Muscle layer of duodenum (tissue), 2 donors: Measurements from ENCODE around the gene RBM10.

ENCODE experiments used
- H3K27ac ChIP-seq: one replicate; pipeline ENCODE4 v1.7.0; 2013; ENCODE audit warnings: mild to moderate bottlenecking, low read length
- H3K27me3 ChIP-seq: one replicate; pipeline ENCODE4 v1.7.0; 2013; ENCODE audit warnings: low read depth, mild to moderate bottlenecking, control low read depth, low read length
- H3K36me3 ChIP-seq, 2 donors: one replicate each; pipeline ENCODE4 v1.7.0; 2013; ENCODE audit warnings: low read length in 2 of 2, control low read depth in 1 of 2, mild to moderate bottlenecking in 1 of 2; ENCODE audit not compliant: insufficient read depth in 2 of 2, control insufficient read depth in 1 of 2
- H3K4me1 ChIP-seq, 2 donors: one replicate each; pipeline ENCODE4 v1.7.0; 2013; ENCODE audit warnings: low read length in 2 of 2, mild to moderate bottlenecking in 2 of 2, control low read depth in 1 of 2, moderate library complexity in 1 of 2; ENCODE audit not compliant: insufficient read depth in 2 of 2, control insufficient read depth in 1 of 2
- H3K4me3 ChIP-seq, 2 donors: one replicate each; pipeline ENCODE4 v1.7.0; 2013; ENCODE audit warnings: low read length in 2 of 2, low read depth in 1 of 2, mild to moderate bottlenecking in 1 of 2
- H3K9me3 ChIP-seq, 2 donors: one replicate each; pipeline ENCODE4 v1.7.0; 2013; ENCODE audit warnings: low read length in 2 of 2, control low read depth in 1 of 2, mild to moderate bottlenecking in 1 of 2; ENCODE audit not compliant: control insufficient read depth in 1 of 2
- donor health status: healthy.

The RBM10 gene

DNA sequence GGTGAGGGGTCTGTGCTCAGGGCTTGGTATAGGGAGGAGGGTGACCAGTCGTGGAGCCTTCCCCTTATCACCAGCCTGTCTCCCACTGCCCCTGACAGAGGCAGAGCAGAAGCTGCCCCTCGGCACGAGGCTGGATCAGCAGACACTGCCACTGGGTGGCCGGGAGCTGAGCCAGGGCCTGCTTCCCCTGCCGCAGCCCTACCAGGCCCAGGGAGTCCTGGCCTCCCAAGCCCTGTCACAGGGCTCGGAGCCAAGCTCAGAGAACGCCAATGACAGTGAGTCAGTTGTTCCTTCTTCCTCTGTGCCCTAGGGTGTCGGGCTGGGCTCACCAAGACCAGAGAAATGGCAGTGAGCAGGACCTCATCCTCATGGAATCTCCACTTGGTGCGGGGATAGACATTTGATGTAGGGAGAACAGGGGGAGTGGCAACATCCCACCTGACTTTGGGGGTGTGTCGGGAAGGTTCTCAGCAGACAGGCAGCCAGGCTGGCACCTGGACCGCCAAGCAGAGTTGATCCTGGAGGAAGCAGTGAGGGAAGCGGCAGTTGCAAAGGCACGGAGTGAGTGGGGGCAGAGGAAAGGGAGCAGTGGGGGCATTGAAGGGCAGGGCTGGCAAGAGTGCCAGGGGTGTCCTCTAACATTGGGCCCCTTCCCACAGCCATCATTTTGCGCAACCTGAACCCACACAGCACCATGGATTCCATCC lies 34.4 kb downstream of the RBM10 start:
- Histone ChIP-seq H3K4me1 (peaks cover 0 to 4% of the 10 kb centered on the region in 2 donors), H3K36me3 (peaks cover 28 to 75% of the 10 kb centered on the region in 2 donors), H3K27me3 (no peaks in the 10 kb centered on the region), H3K4me3 (no peak overlapping the region), H3K27ac (no peak overlapping the region), H3K9me3 (no peaks in the 10 kb centered on the region)

DNA sequence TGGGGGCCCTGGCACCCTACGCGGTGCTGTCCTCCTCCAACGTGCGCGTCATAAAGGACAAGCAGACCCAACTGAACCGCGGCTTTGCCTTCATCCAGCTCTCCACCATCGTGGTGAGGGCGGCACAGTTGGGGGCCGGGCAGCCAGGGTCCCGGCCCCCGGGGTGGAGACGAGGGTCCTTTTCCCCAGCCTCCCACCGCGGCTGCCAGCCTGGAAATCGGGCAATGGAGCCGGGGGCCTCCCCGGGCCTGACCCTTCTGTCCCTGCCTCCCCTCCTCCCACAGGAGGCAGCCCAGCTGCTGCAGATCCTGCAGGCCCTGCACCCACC lies 34.9 kb downstream of the RBM10 start:
- peaks cover 0 to 4% of the 10 kb centered on the region in 2 donors for H3K4me1 ChIP-seq
- no peaks in the 10 kb centered on the region for H3K27me3 ChIP-seq
- H3K27ac ChIP-seq = no peak overlapping the region
- no peaks in the 10 kb centered on the region for H3K9me3 ChIP-seq
- peaks cover 28 to 77% of the 10 kb centered on the region in 2 donors for H3K36me3 ChIP-seq
- no peak overlapping the region for H3K4me3 ChIP-seq

GRCh38 chrX:47180346-47180745 lies 35.3 kb downstream of the RBM10 start:
- Histone ChIP-seq H3K4me3 (no peak overlapping the region), H3K4me1 (peaks cover 0 to 4% of the 10 kb centered on the region in 2 donors), H3K9me3 (no peaks in the 10 kb centered on the region), H3K27ac (no peak overlapping the region), H3K27me3 (no peaks in the 10 kb centered on the region), H3K36me3 (peaks cover 26 to 77% of the 10 kb centered on the region in 2 donors)

- Histone ChIP-seq H3K27me3 (no peaks in the 10 kb centered on the region), H3K36me3 (peaks cover 24 to 77% of the 10 kb centered on the region in 2 donors), H3K4me3 (no peak overlapping the region), H3K27ac (no peak overlapping the region), H3K9me3 (no peaks in the 10 kb centered on the region), H3K4me1 (peaks cover 0 to 4% of the 10 kb centered on the region in 2 donors)
Measured at GRCh38 chrX:47181301-47181700, 36.3 kb downstream of the RBM10 start.

GRCh38 chrX:47182106-47182700 lies 37.2 kb downstream of the RBM10 start:
- no peaks in the 10 kb centered on the region for H3K9me3 ChIP-seq
- no peaks in the 10 kb centered on the region for H3K27me3 ChIP-seq
- peaks cover 0 to 4% of the 10 kb centered on the region in 2 donors for H3K4me1 ChIP-seq
- H3K27ac ChIP-seq = no peak overlapping the region
- no peak overlapping the region for H3K4me3 ChIP-seq
- peaks cover 19 to 76% of the 10 kb centered on the region in 2 donors for H3K36me3 ChIP-seq

GRCh38 chrX:47184486-47184885 lies 39.5 kb downstream of the RBM10 start:
- Histone ChIP-seq H3K36me3 (peaks cover 6 to 56% of the 10 kb centered on the region in 2 donors), H3K9me3 (no peaks in the 10 kb centered on the region), H3K4me3 (no peak overlapping the region), H3K27ac (no peak overlapping the region), H3K27me3 (no peaks in the 10 kb centered on the region), H3K4me1 (no peaks in the 10 kb centered on the region)

DNA sequence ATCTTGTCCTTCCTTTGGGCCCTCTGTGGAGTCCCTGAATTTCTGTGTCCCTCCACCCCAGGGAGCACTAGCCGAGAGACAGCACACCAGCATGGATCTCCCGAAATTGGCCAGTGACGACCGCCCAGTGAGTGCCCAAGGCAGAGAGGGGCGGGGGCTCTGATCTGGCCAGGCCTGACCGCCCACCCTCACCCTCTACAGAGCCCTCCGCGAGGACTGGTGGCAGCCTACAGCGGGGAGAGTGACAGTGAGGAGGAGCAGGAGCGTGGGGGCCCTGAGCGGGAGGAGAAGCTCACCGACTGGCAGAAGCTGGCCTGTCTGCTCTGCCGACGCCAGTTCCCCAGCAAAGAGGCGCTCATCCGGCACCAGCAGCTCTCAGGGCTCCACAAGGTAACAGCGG lies 40.2 kb downstream of the RBM10 start:
- Histone ChIP-seq H3K36me3 (peaks cover 6 to 52% of the 10 kb centered on the region in 2 donors), H3K27me3 (no peaks in the 10 kb centered on the region), H3K4me3 (no peak overlapping the region)

GRCh38 chrX:47186096-47186740 lies 41.2 kb downstream of the RBM10 start:
- H3K27ac ChIP-seq = no peak overlapping the region
- peaks cover 0 to 5% of the 10 kb centered on the region in 2 donors for H3K4me1 ChIP-seq
- H3K9me3 ChIP-seq = no peaks in the 10 kb centered on the region
- peaks cover 6 to 47% of the 10 kb centered on the region in 2 donors for H3K36me3 ChIP-seq
- H3K4me3 ChIP-seq = no peak overlapping the region
- no peaks in the 10 kb centered on the region for H3K27me3 ChIP-seq

More for the DNA sequence above, 40.2 kb downstream of the RBM10 start:
- Histone ChIP-seq H3K4me1 (peaks cover 0 to under 1% of the 10 kb centered on the region in 2 donors), H3K27ac (no peak overlapping the region), H3K9me3 (no peaks in the 10 kb centered on the region)

DNA sequence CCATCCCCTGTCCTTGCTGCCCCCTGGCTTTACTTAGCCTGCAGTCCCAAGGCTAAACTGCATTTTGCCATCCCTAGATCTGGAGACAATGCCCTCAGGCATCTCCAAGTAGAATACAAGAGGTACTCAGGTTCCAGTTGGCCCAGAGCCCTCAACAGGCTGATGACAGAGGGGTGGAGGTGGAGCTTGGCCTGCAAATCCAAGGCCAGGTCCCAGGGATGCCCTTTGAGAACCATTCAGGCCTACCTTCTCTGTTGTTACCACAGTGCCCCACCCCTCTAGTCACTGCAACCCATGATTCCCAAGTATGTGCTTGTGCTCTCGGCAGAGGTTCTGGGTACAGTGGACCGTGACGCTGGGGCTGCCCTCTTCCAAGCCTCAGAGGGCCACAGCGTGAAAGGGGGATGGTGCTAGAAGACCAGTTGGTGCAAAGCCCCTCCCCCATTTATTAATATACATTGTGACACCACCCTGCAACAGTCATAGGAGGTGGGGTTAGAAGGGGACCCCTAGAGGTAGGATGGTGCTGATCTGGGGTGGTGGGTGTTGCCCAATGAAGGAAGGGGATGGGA lies 42.2 kb downstream of the RBM10 start:
- Histone ChIP-seq H3K27ac (no peak overlapping the region), H3K36me3 (peaks cover under 1 to 38% of the 10 kb centered on the region in 2 donors), H3K4me1 (peaks cover 4 to 11% of the 10 kb centered on the region in 2 donors), H3K27me3 (no peaks in the 10 kb centered on the region), H3K4me3 (no peak overlapping the region), H3K9me3 (no peaks in the 10 kb centered on the region)

- H3K27me3 ChIP-seq = no peaks in the 10 kb centered on the region
- H3K4me1 ChIP-seq = peaks cover 8 to 23% of the 10 kb centered on the region in 2 donors
- no peak overlapping the region for H3K27ac ChIP-seq
- H3K4me3 ChIP-seq = no peak overlapping the region
- H3K36me3 ChIP-seq = peaks cover 0 to 24% of the 10 kb centered on the region in 2 donors
- H3K9me3 ChIP-seq = no peaks in the 10 kb centered on the region
Measured at GRCh38 chrX:47189906-47190305, 44.9 kb downstream of the RBM10 start.
